ENCODE results near the gene SLC25A25.

DNA sequence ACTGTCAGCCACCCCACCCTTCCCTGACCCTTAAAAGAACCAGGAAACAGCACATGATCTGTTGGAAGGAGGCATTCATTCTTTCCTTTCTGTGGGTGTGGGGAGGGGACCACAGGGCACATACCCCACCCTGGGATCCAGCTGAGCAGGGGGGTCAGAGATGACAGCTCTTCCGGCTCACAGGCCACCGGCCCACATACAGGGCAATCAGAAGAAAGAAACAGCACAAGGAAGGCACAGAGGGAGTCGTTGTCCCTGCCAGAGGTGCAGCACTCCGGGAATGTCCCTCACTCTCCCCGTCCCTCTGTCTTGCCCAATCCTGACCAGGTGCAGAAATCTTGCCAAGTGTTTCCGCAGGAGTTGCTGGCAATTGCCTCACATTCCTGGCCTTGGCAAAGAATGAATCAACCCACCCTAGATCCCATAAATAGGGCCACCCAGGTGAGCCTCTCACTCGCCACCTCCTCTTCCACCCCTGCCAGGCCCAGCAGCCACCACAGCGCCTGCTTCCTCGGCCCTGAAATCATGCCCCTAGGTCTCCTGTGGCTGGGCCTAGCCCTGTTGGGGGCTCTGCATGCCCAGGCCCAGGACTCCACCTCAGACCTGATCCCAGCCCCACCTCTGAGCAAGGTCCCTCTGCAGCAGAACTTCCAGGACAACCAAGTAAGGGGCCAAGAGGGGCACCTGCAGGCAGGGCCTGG lies 81.1 kb downstream of the SLC25A25 start, which contains the start of gene LCN2:
- TF ChIP-seq, protein P1, sequence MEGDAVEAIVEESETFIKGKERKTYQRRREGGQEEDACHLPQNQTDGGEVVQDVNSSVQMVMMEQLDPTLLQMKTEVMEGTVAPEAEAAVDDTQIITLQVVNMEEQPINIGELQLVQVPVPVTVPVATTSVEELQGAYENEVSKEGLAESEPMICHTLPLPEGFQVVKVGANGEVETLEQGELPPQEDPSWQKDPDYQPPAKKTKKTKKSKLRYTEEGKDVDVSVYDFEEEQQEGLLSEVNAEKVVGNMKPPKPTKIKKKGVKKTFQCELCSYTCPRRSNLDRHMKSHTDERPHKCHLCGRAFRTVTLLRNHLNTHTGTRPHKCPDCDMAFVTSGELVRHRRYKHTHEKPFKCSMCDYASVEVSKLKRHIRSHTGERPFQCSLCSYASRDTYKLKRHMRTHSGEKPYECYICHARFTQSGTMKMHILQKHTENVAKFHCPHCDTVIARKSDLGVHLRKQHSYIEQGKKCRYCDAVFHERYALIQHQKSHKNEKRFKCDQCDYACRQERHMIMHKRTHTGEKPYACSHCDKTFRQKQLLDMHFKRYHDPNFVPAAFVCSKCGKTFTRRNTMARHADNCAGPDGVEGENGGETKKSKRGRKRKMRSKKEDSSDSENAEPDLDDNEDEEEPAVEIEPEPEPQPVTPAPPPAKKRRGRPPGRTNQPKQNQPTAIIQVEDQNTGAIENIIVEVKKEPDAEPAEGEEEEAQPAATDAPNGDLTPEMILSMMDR (IDR thresholded peaks at IDR 0.05) = no peak
- TF ChIP-seq POLR2A (IDR thresholded peaks at IDR 0.05) = no peak

Data from adrenal gland (tissue), 5 donors.